Glutamatergic neuron (in vitro differentiated cells): ENCODE results near the gene APOL6. TPM values are rescaled to one million over a fixed set of nuclear protein-coding genes. Genes with fewer than 3 reads are reported as not detected.

Source experiments
- DNase-seq: peaks from one replicate; pipeline ENCODE4 v3.0.0; 2022
- H3K27ac Mint-ChIP-seq: one replicate; pipeline ENCODE4 v1.8.0; 2020; ENCODE audit warnings: mild to moderate bottlenecking, mixed read lengths, inconsistent platforms; ENCODE audit not compliant: unreplicated experiment
- H3K27me3 Mint-ChIP-seq: one replicate; pipeline ENCODE4 v1.8.0; 2020; ENCODE audit warnings: mild to moderate bottlenecking, moderate library complexity, mixed read lengths, inconsistent platforms; ENCODE audit not compliant: unreplicated experiment
- H3K36me3 Mint-ChIP-seq: one replicate; pipeline ENCODE4 v1.8.0; 2020; ENCODE audit warnings: mild to moderate bottlenecking, mixed read lengths, inconsistent platforms; ENCODE audit not compliant: unreplicated experiment
- H3K4me1 Mint-ChIP-seq: one replicate; pipeline ENCODE4 v1.8.0; 2020; ENCODE audit warnings: mild to moderate bottlenecking, low read depth, mixed read lengths, inconsistent platforms; ENCODE audit not compliant: unreplicated experiment
- H3K4me3 Mint-ChIP-seq: one replicate; pipeline ENCODE4 v1.8.0; 2020; ENCODE audit warnings: mild to moderate bottlenecking, mixed read lengths, inconsistent platforms; ENCODE audit not compliant: unreplicated experiment
- H3K9me3 Mint-ChIP-seq: one replicate; pipeline ENCODE4 v1.8.0; 2020; ENCODE audit warnings: mild to moderate bottlenecking, moderate library complexity, mixed read lengths, inconsistent platforms; ENCODE audit not compliant: unreplicated experiment
- total RNA-seq: library from RNA; stranded (reverse); fragmentation: NEBNext Ultra II Directional; extraction: Animal tissue kit (Norgen Biotek cat#: 25700); gene quantifications from one replicate; pipeline ENCODE4 v1.2.1, GENCODE V29; 2021; ENCODE audit not compliant: unreplicated experiment
- TF ChIP-seq, protein P1 (sequence below): fragments of 200-600 bp; sonication (generic); IDR thresholded peaks from one replicate; pipeline ENCODE4 v1.5.0; 2021; ENCODE audit not compliant: partially characterized antibody, unreplicated experiment

Gene APOL6
- total RNA-seq, 1 donor from 2014 or later, result not detected

DNA sequence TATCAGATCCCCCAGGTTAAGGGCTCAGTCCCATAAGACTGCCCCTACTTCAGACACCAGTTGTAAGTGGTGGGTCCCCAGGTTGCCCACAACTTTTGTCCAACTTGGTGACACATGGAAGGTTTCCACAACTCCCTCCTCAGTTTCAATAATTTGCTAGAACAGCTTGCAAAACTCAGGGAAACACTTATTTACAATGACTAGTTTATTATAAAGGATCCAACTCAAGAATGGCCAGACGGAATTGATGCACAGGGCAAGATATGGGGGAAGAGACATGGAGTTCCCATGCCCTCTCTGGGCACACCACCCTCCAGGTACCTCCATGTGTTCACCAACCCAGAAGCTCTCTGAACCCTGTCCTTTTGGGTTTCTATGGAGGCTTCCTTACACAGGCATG, 5.6 kb downstream of the APOL6 start:
- TF ChIP-seq, protein P1, sequence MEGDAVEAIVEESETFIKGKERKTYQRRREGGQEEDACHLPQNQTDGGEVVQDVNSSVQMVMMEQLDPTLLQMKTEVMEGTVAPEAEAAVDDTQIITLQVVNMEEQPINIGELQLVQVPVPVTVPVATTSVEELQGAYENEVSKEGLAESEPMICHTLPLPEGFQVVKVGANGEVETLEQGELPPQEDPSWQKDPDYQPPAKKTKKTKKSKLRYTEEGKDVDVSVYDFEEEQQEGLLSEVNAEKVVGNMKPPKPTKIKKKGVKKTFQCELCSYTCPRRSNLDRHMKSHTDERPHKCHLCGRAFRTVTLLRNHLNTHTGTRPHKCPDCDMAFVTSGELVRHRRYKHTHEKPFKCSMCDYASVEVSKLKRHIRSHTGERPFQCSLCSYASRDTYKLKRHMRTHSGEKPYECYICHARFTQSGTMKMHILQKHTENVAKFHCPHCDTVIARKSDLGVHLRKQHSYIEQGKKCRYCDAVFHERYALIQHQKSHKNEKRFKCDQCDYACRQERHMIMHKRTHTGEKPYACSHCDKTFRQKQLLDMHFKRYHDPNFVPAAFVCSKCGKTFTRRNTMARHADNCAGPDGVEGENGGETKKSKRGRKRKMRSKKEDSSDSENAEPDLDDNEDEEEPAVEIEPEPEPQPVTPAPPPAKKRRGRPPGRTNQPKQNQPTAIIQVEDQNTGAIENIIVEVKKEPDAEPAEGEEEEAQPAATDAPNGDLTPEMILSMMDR, result no peak
- H3K27me3 Mint-ChIP-seq, result no peaks in the 10 kb centered on the region
- H3K4me1 Mint-ChIP-seq, result no peaks in the 10 kb centered on the region
- H3K9me3 Mint-ChIP-seq, result no peaks in the 10 kb centered on the region
- no peak for DNase-seq
- no peak overlapping the region for H3K27ac Mint-ChIP-seq
- peaks cover 8% of the 10 kb centered on the region for H3K36me3 Mint-ChIP-seq
- H3K4me3 Mint-ChIP-seq, result no peak overlapping the region

- Mint-ChIP-seq H3K4me1 (no peaks in the 10 kb centered on the region), H3K4me3 (no peak overlapping the region), H3K9me3 (no peaks in the 10 kb centered on the region), H3K27me3 (peaks cover 4% of the 10 kb centered on the region), H3K27ac (no peak overlapping the region), H3K36me3 (peaks cover 8% of the 10 kb centered on the region)
- TF ChIP-seq, protein P1, result no peak
- DNase-seq, result no peak
Observed at GRCh38 chr22:35656284-35656752, 8.1 kb downstream of the APOL6 start.

DNA sequence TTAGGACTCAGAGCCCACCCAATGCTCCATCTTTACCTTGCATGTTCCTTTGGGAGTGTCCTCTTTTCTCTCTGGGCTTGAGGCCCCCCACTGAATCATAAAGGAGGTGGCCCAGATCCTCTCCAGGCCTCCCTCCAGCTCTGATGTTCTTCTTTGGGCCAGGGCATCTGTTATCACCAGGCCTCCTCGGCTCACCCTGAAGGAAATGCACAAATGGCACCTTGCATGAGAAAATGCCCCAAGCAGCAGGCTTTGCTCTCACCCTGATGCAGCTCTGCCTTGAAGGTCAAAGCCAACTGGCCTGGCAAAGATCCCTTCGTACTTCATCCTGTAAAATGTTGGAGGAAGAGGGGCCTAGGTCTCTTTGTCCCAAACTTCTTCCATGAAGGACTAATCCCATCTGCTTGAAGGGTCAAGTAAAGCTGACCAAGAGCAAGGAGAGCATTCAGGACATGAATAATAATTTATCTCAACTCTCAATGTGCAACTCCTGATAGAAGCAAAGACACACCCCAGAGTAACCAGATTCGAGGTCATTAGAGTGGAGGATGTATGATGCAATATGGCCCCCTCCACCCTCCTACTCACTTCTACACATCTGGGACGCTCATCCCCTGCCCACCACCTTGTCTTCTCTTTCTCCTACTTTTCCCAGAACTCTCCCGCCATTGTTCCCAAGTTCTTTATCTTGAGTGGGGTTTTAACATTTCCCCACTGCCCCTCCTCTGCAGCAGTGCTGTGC, 9.5 kb downstream of the APOL6 start:
- peaks cover 7% of the 10 kb centered on the region for H3K27me3 Mint-ChIP-seq
- H3K27ac Mint-ChIP-seq, result no peak overlapping the region
- TF ChIP-seq, protein P1, result no peak
- H3K4me1 Mint-ChIP-seq, result no peaks in the 10 kb centered on the region
- peaks cover 13% of the 10 kb centered on the region for H3K36me3 Mint-ChIP-seq
- H3K9me3 Mint-ChIP-seq, result no peaks in the 10 kb centered on the region
- H3K4me3 Mint-ChIP-seq, result no peak overlapping the region
- no peak for DNase-seq

DNA sequence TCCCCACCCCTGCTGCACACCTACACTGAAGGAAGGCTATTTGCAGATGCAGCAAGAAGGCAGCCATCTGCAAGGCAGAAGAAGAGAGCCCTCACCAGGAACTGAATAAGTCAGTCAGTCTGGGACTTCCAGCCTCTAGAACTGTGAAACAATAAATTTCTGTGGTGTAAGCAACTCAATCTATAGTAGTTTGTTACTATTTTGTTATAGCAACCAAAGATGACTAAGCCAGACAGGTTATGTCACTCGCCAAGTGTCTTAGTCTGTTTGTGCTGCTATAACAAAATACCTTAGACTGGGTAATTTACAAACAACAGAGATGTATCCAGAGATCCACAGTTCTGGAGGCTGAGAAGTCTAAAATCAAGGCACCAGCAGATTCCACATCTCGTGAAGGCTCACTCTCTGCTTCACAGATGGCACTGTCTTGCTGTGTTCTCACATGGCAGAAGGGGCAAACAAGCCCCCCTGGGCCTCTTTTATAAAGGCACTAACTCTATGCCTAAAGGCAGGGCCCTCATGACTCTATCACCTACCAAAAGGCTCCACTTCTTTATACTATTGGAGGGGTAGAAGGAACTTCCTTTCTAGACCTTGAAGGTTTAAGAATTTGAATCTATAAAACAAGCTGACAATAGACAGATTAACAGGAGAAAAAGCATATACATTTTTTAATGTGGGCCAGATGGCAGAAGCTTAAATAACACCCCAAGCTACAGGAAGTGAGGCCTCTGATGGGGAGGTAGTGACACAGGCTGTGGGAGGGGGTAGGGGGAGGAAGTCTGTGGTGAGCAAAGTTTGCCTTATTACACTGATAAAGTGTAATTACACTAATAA, 12.3 kb downstream of the APOL6 start:
- TF ChIP-seq, protein P1, result no peak
- Mint-ChIP-seq H3K4me1 (no peaks in the 10 kb centered on the region), H3K27ac (no peak overlapping the region), H3K4me3 (no peak overlapping the region), H3K9me3 (peaks cover 3% of the 10 kb centered on the region), H3K36me3 (peaks cover 17% of the 10 kb centered on the region), H3K27me3 (peaks cover 7% of the 10 kb centered on the region)
- no peak for DNase-seq
